Hypothalamus (tissue), 51 donors: ENCODE measurements around the gene C12orf50.
"Not testable (repeated sequence)": the region's sequence is repeated elsewhere in the genome, so short reads cannot be mapped to it uniquely, and the experiment has no call there.

ENCODE experiments used
- DNase-seq, 51 donors: peaks; one replicate each; lab custom pipeline; 2025; lab: John Stamatoyannopoulos, UW

The C12orf50 gene

GRCh38 chr12:88029093-88029665 lies at the start of gene C12orf50:
Gene C12orf50 (minus strand): TSS chr12:88029401. CDS start chr12:88026962, 2,439 bp downstream.
- DNase-seq = no peak

GRCh38 chr12:88067301-88067700 lies 38.1 kb upstream of the C12orf50 start:
- no peak for DNase-seq

GRCh38 chr12:88063375-88063774 lies 34.2 kb upstream of the C12orf50 start:
- no peak for DNase-seq

GRCh38 chr12:88062474-88062873 lies 33.3 kb upstream of the C12orf50 start:
- no peak for DNase-seq

GRCh38 chr12:88058719-88059077 lies 29.5 kb upstream of the C12orf50 start:
- no peak for DNase-seq

GRCh38 chr12:88057994-88058718 lies 29.0 kb upstream of the C12orf50 start:
- DNase-seq = peak in 3 of 51 donors; percentile 17 to 35 (median 21)

GRCh38 chr12:88056571-88056970 lies 27.4 kb upstream of the C12orf50 start:
- DNase-seq = no peak

GRCh38 chr12:88052686-88053085 lies 23.5 kb upstream of the C12orf50 start:
- peak in 17 of 51 donors; percentile 0 to 41 (median 23) for DNase-seq

GRCh38 chr12:88044035-88044434 lies 14.8 kb upstream of the C12orf50 start:
- no peak for DNase-seq

GRCh38 chr12:88037770-88038169 lies 8.6 kb upstream of the C12orf50 start:
- DNase-seq = no peak

GRCh38 chr12:88036353-88036965 lies 7.3 kb upstream of the C12orf50 start:
- DNase-seq = no peak

GRCh38 chr12:88035907-88036289 lies 6.7 kb upstream of the C12orf50 start:
- no peak for DNase-seq

- DNase-seq = peak; percentile 30 to 95 (median 88)
Measured at GRCh38 chr12:88035271-88035906, 6.2 kb upstream of the C12orf50 start.

- DNase-seq = not testable (repeated sequence)
Measured at GRCh38 chr12:88031161-88031560, 2.0 kb upstream of the C12orf50 start.

GRCh38 chr12:88026196-88026595 lies 3.0 kb downstream of the C12orf50 start:
- no peak for DNase-seq

GRCh38 chr12:88017964-88018363 lies 11.2 kb downstream of the C12orf50 start:
- no peak for DNase-seq

- DNase-seq = no peak
Measured at GRCh38 chr12:88015825-88016224, 13.4 kb downstream of the C12orf50 start.

- no peak for DNase-seq
Measured at GRCh38 chr12:88011755-88012154, 17.4 kb downstream of the C12orf50 start.

GRCh38 chr12:88006351-88006750 lies 22.9 kb downstream of the C12orf50 start:
- DNase-seq = peak in 2 of 51 donors; percentile 8 to 10

GRCh38 chr12:88001327-88001726 lies 27.9 kb downstream of the C12orf50 start:
- DNase-seq = no peak

GRCh38 chr12:87995581-87996178 lies 33.5 kb downstream of the C12orf50 start:
- peak in 43 of 51 donors; percentile 0 to 71 (median 19) for DNase-seq
